ENCODE data around the gene THRSP.

THRSP gene

GRCh38 chr11:78097666-78098385, 34.2 kb downstream of the THRSP start:
- no peak for DNase-seq (ENCODE audit: low read depth in 2 of 2)

DNA sequence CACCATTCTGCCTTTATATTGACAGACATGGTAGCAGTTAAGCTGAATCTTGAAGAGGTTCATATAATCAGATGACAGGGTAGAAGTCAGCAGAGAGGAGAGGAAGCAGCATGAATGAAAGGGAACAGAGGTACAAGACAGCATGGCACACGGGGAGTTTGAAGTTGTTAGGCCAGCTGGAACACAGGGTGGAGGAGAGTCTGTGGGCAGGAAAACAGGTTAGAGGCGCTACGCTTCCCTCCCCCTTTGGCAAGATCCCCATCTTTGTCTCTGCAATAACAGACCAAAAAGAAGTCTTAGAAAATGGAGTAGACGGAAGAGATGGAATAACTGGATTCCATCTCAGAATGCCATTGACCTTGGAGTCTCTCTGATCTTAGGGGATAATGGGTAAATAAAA, 36.0 kb downstream of the THRSP start:
- no peak for DNase-seq (ENCODE audit: low read depth in 2 of 2)

DNA sequence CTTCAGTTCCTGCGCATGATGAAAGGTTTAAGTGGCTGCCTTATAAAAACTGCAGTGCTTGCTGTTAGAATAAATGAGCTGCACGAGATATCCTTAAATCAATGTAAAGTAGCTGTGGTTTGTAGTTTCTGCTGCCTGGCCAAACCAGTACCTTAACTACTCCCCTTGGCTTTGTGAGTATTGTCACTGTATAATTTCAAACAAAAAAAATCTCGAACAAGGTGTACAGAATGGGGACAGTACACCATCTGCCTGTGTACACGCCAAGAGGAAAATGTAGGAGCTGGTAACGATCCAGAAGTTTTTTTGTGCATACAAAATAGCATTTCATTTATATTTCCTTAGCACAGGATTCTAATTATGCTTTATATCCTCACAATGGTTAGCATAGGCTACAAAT, 36.6 kb downstream of the THRSP start:
- DNase-seq (ENCODE audit: low read depth in 2 of 2) = no peak

- no peak for DNase-seq (ENCODE audit: low read depth in 2 of 2)
Measured at GRCh38 chr11:78100676-78101472, 37.2 kb downstream of the THRSP start.

GRCh38 chr11:78109081-78110015, 45.7 kb downstream of the THRSP start:
- no peak for DNase-seq (ENCODE audit: low read depth in 2 of 2)

DNA sequence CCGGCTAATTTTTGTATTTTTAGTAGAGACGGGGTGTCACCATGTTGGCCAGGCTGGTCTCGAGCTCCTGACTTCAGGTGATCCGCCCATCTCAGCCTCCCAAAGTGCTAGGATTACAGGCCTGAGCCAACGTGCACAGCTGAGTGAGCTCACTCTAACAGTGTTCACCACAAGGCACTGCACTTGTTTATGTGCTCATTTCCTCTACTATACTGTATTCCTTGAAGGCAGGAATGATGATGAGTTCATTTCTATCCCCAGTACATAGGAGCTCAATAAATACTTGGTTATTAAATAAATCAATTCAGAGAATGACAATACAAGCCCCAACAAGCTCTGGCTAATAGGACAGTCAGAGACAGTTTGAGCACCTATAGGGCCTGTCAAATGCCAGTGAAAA, 46.7 kb downstream of the THRSP start:
- DNase-seq (ENCODE audit: low read depth in 2 of 2) = no peak

DNA sequence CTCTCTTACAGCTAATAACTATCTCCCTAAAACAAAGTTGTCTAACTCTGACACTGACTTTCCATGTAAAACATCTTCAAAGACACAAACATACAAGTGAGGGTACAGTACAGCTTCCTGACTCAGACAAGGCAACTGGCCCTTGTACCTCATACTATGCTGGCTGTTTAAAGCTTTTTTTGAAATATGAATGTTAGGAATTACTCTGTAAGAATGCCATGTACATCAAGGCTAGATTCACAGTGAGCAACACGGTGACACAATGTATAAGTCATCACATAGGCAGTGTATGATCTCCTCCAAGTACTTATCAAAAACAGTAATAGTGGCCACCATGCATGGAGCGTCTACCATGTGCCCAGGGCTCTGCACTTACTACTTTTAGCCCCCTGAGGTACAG, 47.2 kb downstream of the THRSP start:
- DNase-seq (ENCODE audit: low read depth in 2 of 2) = no peak

- no peak for DNase-seq (ENCODE audit: low read depth in 2 of 2)
Measured at GRCh38 chr11:78111298-78111697, 47.6 kb downstream of the THRSP start.

DNA sequence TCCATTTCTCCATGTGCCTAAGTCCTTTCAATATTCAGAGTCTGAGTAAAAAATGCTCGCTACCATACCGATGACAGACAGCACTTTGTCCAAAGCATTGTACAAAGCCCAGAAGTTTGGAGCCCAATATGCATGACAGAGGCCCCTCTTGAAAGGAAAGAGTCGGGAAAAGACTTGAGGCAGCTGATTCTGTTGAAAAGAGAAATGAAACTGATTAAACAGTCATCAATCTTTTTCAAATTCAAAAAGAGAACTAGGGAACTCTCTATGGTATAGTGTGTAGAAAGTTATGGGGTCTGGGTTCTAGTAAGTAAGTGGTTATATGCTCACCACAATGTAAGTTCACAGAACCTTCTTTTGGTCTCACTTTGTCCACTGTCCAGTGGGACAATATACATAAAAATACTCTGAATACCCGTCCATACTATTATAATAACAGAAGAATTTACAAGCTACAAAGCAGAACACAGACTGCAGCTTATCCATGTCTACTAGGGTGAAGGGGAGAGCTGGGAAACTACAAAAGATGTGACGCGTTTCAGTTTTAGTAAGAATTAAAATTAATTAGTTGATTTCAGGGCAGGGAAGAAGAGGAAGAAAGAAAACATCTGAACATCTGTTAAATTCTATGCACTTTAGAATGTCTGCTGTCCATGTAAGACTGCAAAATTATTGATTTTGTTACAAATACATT, 49.1 kb downstream of the THRSP start:
- no peak for DNase-seq (ENCODE audit: low read depth in 2 of 2)
